Fibroblast of lung (primary cell): ENCODE results near the gene NUMBL.

Source experiments
- CTCF ChIP-seq, 2 donors: IDR thresholded peaks in 1 of 2; conservative IDR thresholded peaks in 1 of 2; 1 replicate in 1 of 2; 2 replicates in 1 of 2; pipeline ENCODE4 v1.5.1; 2011 to 2012; ENCODE audit warnings: low read length in 2 of 2, control low read depth in 1 of 2, inconsistent platforms in 1 of 2, low read depth in 1 of 2, mild to moderate bottlenecking in 1 of 2
- EZH2 ChIP-seq: IDR thresholded peaks from 2 replicates; pipeline ENCODE4 v1.5.1; 2012; ENCODE audit warnings: low read length, control low read depth, mild to moderate bottlenecking; ENCODE audit errors: missing control alignments

GRCh38 chr19:40623403-40624251 lies 66.8 kb downstream of the NUMBL start:
- TF ChIP-seq EZH2 (no peak), CTCF (conservative IDR thresholded peaks at IDR 0.05 in 1 of 2, IDR thresholded peaks at IDR 0.05 in 1 of 2; ENCODE audit: low read depth in 1 of 2, low read length in 2 of 2) (no peak)
